Nephron progenitor cell (in vitro differentiated cells): Measurements from ENCODE around the gene ZNF280D.

Source experiments
- DNase-seq: peaks from one replicate; pipeline ENCODE4 v3.0.0; 2021
- H3K27ac Mint-ChIP-seq: 2 replicates; pipeline ENCODE4 v1.8.0; 2021; ENCODE audit warnings: mild to moderate bottlenecking, moderate library complexity, mixed read lengths
- H3K27me3 Mint-ChIP-seq: 2 replicates; pipeline ENCODE4 v1.8.0; 2021; ENCODE audit warnings: mild to moderate bottlenecking, low read depth, mixed read lengths; ENCODE audit not compliant: poor library complexity
- H3K36me3 Mint-ChIP-seq: 2 replicates; pipeline ENCODE4 v1.8.0; 2021; ENCODE audit warnings: low read depth, mixed read lengths
- H3K4me1 Mint-ChIP-seq: 2 replicates; pipeline ENCODE4 v1.8.0; 2021; ENCODE audit warnings: mixed read lengths
- H3K4me3 Mint-ChIP-seq: 2 replicates; pipeline ENCODE4 v1.8.0; 2021; ENCODE audit warnings: mild to moderate bottlenecking, moderate library complexity, mixed read lengths
- H3K9me3 Mint-ChIP-seq: 2 replicates; pipeline ENCODE4 v1.8.0; 2021; ENCODE audit warnings: mild to moderate bottlenecking, moderate library complexity, mixed read lengths
- CTCF ChIP-seq: fragments of 200-600 bp; sonication (generic); IDR thresholded peaks from 2 replicates; pipeline ENCODE4 v1.5.0; 2021; ENCODE audit warnings: antibody characterized with exemption

ZNF280D gene

GRCh38 chr15:56725386-56725785 is 7.9 kb downstream of the ZNF280D start:
- no peak overlapping the region for H3K4me3 Mint-ChIP-seq
- H3K9me3 Mint-ChIP-seq, result peaks cover 8% of the 10 kb centered on the region
- no peaks in the 10 kb centered on the region for H3K4me1 Mint-ChIP-seq
- H3K36me3 Mint-ChIP-seq, result peaks cover 27% of the 10 kb centered on the region
- no peak for TF ChIP-seq CTCF
- no peak for DNase-seq
- H3K27ac Mint-ChIP-seq, result no peak overlapping the region
- peaks cover 2% of the 10 kb centered on the region for H3K27me3 Mint-ChIP-seq

- Mint-ChIP-seq H3K9me3 (peaks cover 8% of the 10 kb centered on the region), H3K27ac (no peak overlapping the region), H3K36me3 (peaks cover 24% of the 10 kb centered on the region), H3K4me3 (no peak overlapping the region), H3K4me1 (no peaks in the 10 kb centered on the region), H3K27me3 (peaks cover 2% of the 10 kb centered on the region)
- DNase-seq, result no peak
- TF ChIP-seq CTCF, result no peak
Measured at GRCh38 chr15:56724232-56724631, 9.1 kb downstream of the ZNF280D start.

GRCh38 chr15:56723787-56724186 is 9.5 kb downstream of the ZNF280D start:
- H3K27me3 Mint-ChIP-seq, result peaks cover 2% of the 10 kb centered on the region

GRCh38 chr15:56719774-56720555 is 13.3 kb downstream of the ZNF280D start:
- TF ChIP-seq CTCF, result no peak
- Mint-ChIP-seq H3K27ac (no peak overlapping the region), H3K4me3 (no peak overlapping the region), H3K27me3 (peaks cover 2% of the 10 kb centered on the region), H3K9me3 (peaks cover 8% of the 10 kb centered on the region), H3K36me3 (peaks cover 17% of the 10 kb centered on the region), H3K4me1 (no peaks in the 10 kb centered on the region)
- DNase-seq, result no peak

More at GRCh38 chr15:56723787-56724186, 9.5 kb downstream of the ZNF280D start:
- no peak for TF ChIP-seq CTCF
- H3K4me3 Mint-ChIP-seq, result no peak overlapping the region
- H3K27ac Mint-ChIP-seq, result no peak overlapping the region
- peaks cover 23% of the 10 kb centered on the region for H3K36me3 Mint-ChIP-seq
- no peak for DNase-seq
- H3K4me1 Mint-ChIP-seq, result no peaks in the 10 kb centered on the region
- peaks cover 8% of the 10 kb centered on the region for H3K9me3 Mint-ChIP-seq

- peaks cover 2% of the 10 kb centered on the region for H3K27me3 Mint-ChIP-seq
- peak overlapping the region; percentile 21 for H3K27ac Mint-ChIP-seq
- no peak overlapping the region for H3K4me3 Mint-ChIP-seq
- H3K4me1 Mint-ChIP-seq, result no peaks in the 10 kb centered on the region
- peaks cover 8% of the 10 kb centered on the region for H3K9me3 Mint-ChIP-seq
- no peak for DNase-seq
- peaks cover 17% of the 10 kb centered on the region for H3K36me3 Mint-ChIP-seq
- TF ChIP-seq CTCF, result no peak
Measured at GRCh38 chr15:56719021-56719612, 14.2 kb downstream of the ZNF280D start.
